Activated T-helper 1 cell treated with anti-CD3 and anti-CD28 coated beads, Interleukin-2, amount 50 U/mL, for 16 hours (primary cell): ENCODE measurements around the gene SLAIN1.
"Not testable (repeated sequence)": the region's sequence is repeated elsewhere in the genome, so short reads cannot be mapped to it uniquely, and the experiment has no call there.

ENCODE experiments used
- DNase-seq, 2 donors: peaks; one replicate each; pipeline ENCODE4 v3.0.0-alpha.2; 2020; ENCODE audit warnings: low read depth in 1 of 2, low spot score in 1 of 2

SLAIN1 gene

DNA sequence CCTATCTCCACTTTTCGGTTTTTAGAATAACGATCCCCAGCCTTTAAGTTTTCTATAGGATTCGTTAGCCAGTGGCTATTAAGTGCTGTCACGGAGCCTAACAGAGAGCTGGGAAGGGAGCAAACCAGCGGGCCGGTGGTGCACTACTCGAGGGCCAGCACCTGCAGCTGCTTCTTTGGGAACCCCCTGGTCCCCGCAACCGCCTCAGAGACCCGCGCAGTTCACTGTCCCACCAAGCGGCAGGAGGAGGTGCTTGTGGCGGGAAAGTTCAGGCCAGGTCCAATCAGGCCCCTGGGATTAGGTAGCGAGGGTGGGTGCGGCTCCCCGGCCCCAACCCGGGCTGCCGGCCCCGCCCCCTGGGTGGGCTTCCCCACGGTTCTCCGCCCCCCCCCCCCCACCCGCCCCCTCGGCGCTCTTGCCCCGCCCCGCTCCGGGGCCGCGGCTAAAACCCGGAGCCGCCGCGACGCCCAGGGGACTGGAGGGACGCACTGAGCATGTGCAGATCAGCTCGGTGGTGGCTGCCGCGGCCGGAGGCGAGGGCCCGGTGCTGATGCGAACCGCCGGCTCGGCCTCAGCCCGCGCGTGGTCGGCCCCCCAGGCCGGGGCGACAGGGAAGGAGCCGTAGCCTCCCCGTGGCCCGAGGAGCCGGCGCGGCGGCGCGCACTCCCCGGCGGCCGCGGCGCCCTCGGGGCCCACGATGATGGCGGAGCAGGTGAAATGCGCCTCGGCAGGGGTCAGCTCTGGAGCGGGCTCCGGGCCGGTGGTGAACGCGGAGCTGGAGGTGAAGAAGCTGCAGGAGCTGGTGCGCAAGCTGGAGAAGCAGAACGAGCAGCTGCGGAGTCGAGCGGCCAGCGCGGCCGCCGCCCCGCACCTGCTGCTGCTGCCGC is at the start of gene SLAIN1:
TSS of gene SLAIN1 (plus strand) at position 471 of the 887 bp plus-strand sequence. CDS start at position 698, 227 bp downstream.
- peak; percentile 66 to 75 for DNase-seq

DNA sequence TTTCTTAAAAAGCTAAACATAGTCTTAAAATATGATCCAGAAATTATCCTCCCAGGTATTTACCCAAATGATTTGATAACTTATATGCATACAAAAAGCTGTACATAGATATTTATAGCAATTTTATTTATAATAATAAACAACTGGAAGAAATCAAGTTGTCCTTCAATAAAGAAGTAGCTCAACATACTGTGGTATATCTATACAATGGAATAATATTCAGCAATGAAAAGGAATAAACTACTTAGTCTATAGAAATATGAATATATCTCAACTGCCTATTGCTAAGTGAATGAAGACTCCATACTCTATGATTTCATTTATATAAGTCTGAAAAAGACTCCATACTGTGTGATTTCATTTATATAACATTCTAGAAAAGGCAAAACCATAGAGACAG is 47.1 kb upstream of the SLAIN1 start:
- DNase-seq = no peak

DNA sequence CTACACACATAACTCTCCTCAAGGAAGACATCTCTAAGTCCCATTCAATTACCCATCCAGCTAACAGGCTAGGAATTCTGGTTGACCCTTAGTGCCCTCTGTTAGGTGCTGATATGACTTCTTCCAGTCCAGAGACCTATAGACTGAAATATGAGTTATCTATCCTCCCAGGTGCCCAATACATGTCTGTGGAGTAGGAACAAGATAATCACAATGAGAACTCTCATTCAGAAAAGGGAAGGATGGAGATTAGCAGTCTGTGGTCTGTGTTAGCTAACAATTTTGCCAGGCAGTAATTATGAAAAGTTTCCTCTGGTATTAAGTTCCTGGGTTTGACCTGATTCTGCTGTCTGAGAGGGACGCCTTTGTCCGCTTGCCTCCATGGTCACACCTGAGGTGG is 44.2 kb upstream of the SLAIN1 start:
- no peak for DNase-seq

DNA sequence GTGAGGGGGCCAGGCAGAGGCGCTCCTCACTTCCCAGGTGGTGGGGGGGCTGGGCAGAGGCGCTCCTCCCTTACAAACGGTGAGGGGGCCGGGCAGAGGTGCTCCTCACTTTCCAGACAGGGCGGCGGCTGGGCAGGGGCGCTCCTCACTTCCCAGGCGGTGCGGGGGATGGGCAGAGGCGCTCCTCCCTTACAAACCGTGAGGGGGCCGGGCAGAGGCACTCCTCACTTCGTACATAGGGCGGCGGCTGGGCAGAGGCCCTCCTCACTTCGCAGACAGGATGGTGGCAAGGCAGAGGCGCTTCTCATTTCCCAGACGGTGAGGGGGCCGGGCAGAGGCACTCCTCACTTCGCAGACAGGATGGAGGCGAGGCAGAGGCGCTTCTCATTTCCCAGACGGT is 37.5 kb upstream of the SLAIN1 start:
- DNase-seq = not testable (repeated sequence)

DNA sequence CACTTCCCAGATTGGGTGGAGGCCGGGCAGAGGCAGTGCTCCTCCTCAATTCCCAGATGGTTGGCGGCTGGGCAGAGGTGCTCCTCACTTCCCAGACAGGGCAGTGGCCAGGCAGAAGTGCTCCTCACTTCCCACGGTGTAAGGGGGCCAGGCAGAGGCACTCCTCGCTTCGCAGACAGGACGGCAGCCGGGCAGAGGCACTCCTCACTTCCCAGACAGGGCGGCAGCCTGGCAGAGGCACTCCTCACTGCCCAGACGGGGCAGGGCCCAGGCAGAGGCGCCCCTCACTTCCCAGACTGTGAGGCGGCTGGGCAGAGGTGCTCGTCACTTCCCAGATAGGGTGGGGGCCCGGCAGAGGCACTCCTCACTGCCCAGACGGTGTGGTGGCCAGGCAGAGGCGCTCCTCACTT is 36.6 kb upstream of the SLAIN1 start:
- no peak for DNase-seq

DNA sequence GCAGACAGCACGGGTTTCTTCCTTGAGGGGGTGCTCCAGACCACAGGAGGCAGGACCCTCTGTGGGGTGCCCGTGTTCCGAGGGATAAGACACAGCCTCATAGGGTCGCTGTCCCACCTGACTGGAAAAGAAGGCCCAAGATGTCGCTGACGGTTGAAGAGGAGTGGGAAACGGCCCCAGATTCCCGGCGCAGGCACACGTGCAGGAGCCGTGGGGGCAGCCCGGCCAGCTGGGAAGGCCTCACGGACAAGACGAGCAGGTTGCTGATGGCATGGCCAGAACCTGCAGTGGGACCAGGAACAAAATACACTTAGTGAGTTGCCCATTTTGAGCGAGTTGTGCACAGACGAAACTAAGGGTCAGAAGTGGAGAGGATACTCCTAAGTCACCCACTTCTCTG is 35.2 kb upstream of the SLAIN1 start:
- not testable (repeated sequence) for DNase-seq

DNA sequence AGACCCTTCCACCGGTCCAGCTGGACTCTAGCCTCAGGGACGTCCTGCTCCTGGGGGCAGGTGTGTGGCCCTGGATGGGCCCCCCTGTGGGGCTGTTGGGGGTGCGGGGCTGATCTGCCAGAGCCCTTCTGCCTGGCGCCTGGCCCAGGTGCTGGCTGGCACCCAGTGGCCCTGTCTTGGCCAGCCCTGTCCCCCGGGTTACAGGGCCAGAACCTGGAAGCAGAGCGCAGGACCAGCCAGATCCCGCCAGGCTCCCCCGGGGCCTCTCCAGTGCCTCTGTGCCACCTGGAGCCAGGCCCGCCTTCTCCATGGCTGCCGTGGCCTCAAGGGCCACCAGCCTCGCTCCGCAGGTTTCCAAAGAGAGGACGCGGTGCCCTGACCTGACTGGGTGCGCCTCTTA is 34.7 kb upstream of the SLAIN1 start:
- not testable (repeated sequence) for DNase-seq

DNA sequence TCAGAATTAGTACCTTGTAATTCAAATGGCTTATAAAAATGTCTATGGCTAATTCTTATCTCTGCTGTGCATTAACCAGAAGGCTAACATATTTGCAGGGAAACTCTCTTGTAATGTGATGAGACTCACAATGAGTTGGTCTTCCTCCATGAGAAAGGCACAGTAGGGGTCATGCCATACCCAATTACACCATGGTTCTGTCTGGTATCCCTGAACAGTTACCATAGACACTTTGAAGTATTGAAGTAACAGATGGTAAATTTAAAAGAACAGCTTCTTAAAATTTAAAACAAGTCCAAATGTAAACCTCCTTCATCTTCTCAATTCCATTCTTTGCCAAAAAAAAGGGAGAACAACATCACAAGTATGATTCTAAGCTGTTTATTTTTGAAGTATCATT is 22.6 kb upstream of the SLAIN1 start:
- DNase-seq = no peak

DNA sequence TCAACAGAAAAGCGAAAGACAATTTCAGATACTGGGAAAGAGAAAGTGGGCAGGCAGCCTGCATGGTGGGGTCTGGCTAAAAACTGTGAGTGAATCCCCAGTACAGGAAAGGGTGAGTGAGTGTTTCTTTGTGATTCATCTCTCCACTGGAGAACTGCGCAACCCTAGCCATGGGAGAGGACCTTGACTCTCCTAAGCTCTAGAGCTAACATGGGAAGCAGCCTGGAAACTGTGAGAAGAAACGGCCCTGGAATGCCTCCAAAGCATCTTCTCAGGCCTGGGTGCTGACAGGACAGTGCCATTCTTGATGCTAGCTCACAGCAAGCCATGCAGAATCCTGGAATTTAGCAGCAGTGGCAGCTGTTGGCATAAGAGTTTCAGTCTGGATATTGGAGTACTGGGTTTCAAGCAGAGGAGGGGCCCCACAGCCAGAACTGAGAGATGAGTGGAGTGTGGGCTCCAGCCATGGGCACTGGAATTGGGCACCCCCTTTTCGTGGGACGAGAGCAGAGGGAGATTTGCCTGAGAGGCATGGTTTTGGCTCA is 18.7 kb upstream of the SLAIN1 start:
- no peak for DNase-seq

DNA sequence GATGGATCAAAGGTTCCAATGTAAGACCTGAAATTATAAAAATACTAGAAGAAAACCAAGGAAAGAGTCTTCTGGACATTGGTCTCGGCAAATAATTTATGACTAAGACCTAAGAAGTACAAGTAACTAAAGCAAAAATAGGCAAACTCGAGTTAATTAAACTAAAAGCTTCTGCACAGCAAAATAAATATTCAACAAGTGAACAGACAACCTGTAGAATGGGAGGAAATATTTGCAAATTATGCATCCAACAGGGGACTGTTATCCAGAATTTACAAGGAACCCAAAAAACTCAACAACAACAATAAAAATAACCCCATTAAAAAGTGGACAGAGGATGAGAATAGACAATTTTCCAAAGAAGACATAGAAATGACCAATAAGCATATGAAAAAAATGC is 9.7 kb upstream of the SLAIN1 start:
- no peak for DNase-seq

DNA sequence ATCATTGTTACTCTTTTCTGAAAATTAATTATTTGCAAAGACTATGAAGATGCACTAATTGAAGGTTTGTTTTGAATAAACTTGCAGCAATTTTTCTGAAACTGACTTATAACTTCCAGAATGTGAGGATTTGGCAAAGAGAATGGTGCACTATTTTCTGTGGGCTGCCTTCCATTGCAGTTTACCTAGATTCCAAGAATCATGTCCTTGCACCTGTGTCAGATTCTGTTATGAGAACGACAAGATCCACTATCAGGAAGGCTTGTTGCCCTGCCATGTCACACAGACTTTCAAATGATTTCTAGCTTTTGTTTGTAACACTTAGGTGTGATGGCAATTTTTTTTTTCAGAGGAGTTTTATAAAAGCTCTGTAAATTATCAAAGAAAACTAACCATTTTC is 5.6 kb upstream of the SLAIN1 start:
- no peak for DNase-seq

DNA sequence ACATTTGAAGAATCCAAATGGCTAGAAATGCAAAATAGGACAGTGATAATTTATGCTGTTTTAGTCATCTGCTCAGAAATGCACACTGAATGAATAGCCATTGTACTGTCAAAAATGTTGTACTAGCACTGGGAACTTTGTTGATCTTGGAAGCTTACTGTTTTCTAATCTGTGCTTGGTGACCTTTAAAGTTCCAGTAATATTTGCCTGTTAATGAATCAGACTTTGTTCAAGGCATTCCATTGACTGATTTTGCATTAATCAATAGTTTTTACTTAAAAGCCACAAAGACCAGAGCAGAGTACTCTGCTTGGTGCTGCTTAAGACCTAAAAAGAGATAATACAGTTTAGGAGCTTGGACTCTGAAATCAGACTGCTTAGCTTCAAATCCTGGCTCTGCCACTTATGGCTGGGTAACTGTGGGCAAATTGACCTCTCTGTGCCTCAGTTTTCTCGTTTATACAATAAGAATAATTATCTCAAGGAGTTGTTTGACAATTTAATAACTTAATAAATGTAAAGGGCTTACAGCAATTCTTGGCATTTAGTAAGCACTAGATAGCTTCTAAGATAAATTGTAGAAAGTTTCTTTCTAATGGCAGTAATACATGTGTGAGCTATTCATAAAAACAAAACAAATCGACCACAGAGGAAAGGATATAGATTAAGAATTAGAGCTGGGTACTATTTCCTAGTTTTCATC is 4.6 kb upstream of the SLAIN1 start:
- DNase-seq = no peak

DNA sequence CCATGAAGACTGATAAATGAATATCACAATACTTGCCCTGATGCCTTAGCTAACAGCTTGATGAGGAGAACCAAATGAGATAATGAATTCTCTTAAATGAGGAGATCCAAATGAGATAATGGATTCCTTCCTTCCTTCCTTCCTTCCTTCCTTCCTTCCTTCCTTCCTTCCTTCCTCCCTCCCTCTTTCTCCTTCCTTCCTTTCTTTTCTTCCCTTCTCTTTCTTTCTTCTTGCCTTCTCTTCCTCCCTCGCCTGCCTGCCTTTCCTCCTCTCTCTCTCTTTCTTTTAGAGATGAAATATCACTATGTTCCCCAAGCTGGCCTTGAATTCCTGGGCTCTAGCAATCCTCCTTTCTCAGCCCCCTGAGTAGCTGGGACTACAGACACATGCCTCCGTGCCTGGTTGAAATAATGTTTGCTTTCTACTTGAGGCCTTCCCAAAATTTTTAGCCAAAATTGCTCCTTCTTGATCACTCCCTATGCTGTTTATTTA is 4.0 kb upstream of the SLAIN1 start:
- DNase-seq = no peak

DNA sequence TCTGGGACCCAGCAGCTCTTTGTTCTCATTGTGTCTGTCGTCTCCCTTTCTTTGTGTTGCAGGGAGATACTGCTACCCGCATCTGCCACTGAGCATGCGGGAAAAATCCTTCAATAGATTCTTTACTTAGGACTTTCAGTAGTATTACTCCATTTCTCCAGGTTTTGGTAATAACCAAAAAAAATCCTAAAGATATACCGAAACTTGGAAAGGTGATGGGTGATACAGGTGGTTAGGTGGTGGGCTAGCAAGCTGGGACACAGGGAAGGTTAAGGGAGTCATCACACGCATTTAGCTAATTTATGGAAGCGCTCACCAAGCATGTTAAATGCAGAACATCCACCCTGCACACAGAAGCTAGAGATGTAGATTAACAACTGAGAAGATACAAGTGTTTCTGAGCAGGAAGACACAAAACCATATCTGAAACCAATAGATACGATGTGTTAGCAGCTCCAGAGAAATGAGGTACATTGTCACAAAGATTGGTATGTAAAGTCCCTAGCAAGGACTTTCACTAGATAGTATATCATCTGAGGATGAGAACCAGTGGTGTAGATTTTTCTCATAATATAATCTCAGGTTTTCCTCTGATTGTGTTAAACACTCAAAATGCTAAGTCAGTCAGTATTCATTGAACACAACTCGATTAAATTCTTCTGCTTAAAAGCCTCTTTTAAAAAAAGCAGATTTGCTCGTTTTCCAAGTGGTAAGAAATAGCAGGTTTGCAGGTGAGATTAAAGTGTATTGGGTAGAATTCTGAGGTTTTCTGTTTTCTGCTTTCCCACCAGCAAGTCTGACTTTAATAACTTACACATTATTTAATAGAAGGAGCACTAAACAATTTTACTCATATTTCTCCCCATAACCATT is 1.2 kb upstream of the SLAIN1 start:
- no peak for DNase-seq

DNA sequence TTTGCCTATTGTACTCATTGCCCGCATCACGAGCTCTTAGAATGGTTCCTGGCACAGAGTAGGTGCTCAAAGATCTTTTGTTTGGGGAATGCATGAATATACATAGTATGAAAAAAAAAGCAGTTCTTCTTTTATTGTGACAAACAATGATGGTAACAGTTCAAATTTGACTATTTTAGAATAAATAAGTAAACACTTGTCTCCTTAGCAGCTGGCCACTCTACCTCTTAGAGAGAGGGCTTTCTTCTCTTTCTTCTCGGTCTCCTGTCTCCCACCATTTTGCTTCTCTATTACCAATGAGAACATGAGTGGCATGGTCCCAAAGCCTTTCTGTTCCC is 639 bp upstream of the SLAIN1 start:
- DNase-seq = no peak

DNA sequence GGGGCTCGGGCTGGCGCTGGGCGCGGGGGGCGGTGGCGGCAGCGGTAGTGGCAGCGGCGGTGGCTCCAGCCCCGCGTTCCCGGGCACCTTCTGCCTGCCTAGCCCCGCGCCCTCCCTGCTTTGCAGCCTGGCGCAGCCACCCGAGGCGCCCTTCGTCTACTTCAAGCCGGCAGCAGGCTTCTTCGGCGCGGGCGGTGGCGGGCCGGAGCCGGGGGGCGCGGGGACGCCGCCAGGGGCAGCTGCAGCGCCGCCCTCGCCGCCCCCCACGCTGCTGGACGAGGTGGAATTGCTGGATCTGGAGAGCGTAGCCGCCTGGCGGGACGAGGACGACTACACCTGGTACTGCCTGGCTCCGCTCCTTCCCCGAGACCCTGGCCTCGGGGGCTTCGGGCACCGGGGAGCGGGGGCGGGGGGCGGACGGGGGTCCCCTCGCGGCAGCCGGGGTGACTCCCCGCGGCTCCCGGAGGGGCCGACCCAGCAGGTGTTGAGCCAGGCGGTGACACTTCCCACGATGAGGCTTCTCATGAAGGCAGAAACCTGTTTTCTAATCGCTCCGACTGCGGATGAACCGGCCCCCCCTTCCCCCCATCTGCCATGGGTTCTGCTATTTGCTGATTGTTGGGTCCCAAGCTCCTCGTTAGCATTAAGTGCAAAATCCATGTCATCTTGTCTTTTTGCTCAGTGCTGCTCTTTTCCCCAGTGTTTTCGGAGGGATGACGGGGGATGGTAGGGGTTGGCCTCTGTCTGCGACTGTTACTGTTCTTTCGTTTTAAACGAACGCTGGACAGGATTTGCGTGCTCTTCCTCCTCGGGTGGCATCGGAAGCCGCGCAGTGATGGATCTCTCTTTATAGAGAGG is 943 bp downstream of the SLAIN1 start:
- peak in 1 of 2 donors; percentile 19 for DNase-seq

DNA sequence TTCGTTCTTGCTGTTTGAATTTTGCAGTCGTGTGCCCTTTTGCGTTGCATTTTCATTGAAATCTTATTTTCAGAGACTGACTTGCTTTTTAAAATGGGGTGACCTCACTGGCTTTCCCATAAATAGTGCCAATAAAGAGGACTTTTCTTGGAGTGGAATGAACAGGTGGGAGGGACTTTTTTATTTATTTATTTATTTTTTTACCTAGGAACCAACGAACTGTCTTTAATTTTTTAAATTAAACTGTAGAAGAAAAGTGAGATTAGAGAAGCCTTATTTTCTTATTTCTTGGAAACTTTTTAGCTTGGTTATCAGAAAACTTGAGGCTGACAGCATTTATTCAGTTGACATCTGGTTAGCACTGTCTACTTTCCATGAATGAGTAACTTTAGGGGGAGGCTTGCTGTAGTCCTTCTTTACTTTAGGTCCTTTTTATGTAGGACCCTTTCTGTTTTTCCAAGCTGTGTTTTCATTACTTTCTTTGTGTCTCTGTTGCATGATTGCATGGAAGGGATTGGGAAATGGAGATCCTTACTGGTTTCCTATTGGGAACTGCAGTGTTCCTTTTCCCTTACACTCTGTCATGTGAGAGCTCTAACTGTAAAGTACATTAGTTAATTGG is 1.7 kb downstream of the SLAIN1 start:
- no peak for DNase-seq

DNA sequence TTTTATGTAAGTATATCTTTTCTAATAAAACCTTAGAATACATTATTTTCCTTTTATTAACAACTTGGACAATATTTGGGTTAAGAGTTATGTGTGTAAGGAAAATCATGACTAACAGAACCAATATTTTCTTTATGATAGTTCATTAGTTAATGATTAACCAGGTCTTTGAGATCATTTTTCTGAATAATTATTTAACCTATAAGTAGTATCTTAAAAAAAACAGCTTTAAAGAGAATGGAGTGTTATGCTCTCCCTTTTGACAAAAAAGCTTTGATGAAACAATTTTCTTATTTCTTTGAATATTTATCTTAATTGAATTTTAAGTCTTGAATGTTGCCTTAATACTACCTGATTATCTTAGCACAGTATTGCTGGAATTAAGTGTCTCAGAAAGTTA is 3.8 kb downstream of the SLAIN1 start:
- no peak for DNase-seq

DNA sequence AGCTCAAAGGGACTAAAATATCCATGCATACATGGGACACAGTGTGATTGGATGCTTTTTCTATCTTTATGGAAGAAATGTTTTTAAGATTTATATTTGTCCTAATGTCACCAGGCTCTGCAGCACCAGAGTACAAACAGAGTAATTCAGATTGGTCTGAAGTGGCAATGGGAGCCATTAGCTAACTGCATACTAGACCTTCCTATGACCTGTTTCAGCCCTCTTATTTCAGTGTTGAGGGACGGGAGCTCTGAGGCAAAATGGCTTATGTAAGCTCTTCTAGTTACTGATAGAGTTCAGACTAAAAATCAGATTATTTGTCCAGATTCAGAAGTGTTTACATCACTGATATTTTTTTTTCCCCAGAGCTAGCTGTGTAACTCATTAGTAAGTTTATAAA is 4.9 kb downstream of the SLAIN1 start:
- DNase-seq = no peak

DNA sequence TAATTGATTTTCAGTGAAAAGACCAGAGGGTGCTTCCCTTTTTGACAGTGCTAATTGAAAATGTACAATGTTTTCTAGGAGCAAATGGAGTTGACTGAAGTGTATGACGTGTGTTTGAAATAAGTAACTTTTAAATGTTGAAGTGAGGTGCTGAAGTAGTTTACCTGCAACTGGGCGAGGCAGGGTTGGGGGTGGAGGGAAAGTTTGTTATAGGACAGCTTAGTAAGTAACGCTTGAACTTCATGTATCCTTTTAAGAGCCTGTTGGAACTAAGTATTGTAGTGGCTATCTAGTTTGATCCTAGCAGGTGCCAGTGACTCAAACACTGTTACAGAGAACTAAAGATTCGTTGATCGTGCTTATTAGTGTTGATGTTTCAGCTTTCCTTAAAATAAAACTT is 5.9 kb downstream of the SLAIN1 start:
- no peak for DNase-seq
